OCI-LY7 (cell line): Measurements from ENCODE around the gene CNTN1. TPM values are rescaled to one million over a fixed set of nuclear protein-coding genes. Genes with fewer than 3 reads are reported as not detected.

Experiments used
- BruUV-seq: library from RNA; stranded (reverse); fragments of 400-500 nt; replicated peaks from 2 replicates; lab custom pipeline; 2021; lab: Mats Ljungman, UMichigan
- CTCF ChIA-PET: fragments of 300-600 bp; sonication (Branson Sonifier 250); formaldehyde crosslinking; loops from one replicate; lab custom pipeline; 2022; ENCODE audit warnings: antibody characterized with exemption; ENCODE audit not compliant: unreplicated experiment; lab: Charles Lee
- POLR2A ChIA-PET: fragments of 300-600 bp; sonication (Branson Sonifier 250); formaldehyde crosslinking; loops from one replicate; lab custom pipeline; 2022; ENCODE audit warnings: antibody characterized with exemption; lab: Charles Lee
- DNase-seq: peaks from one replicate; pipeline ENCODE4 v3.0.0-alpha.2; 2015; ENCODE audit warnings: low spot score
- H2AFZ ChIP-seq: fragments of 200-600 bp; sonication (generic), shearing (Covaris generic); 2 replicates; pipeline ENCODE4 v1.6.1; 2014; ENCODE audit warnings: mild to moderate bottlenecking, antibody characterized with exemption, low read length, moderate library complexity
- H3K27ac ChIP-seq: fragments of 200-600 bp; sonication (generic); 2 replicates; pipeline ENCODE4 v1.5.1; 2014; ENCODE audit warnings: mixed run types, low read depth, mild to moderate bottlenecking, moderate library complexity, low read length, inconsistent platforms; ENCODE audit not compliant: poor library complexity, severe bottlenecking
- H3K36me3 ChIP-seq: fragments of 200-600 bp; sonication (generic); 2 replicates; pipeline ENCODE4 v1.6.1; 2014; ENCODE audit warnings: mild to moderate bottlenecking, antibody characterized with exemption, low read length, moderate library complexity, mixed read lengths; ENCODE audit not compliant: insufficient read depth
- H3K4me1 ChIP-seq: fragments of 200-600 bp; sonication (generic); 2 replicates; pipeline ENCODE4 v1.5.1; 2014; ENCODE audit warnings: mild to moderate bottlenecking, low read length; ENCODE audit not compliant: insufficient read depth, poor library complexity, severe bottlenecking
- H3K4me2 ChIP-seq: fragments of 200-600 bp; sonication (generic); 2 replicates; pipeline ENCODE4 v1.6.1; 2014; ENCODE audit warnings: mild to moderate bottlenecking, low read length
- H3K4me3 ChIP-seq: fragments of 200-600 bp; sonication (generic); 2 replicates; pipeline ENCODE4 v1.5.1; 2014; ENCODE audit warnings: mild to moderate bottlenecking, low read depth, low read length; ENCODE audit not compliant: poor library complexity, severe bottlenecking
- H3K79me2 ChIP-seq: fragments of 200-600 bp; sonication (generic); 2 replicates; pipeline ENCODE4 v1.6.1; 2016; ENCODE audit warnings: low read depth, mild to moderate bottlenecking, low read length, moderate library complexity, mixed read lengths; ENCODE audit not compliant: insufficient read depth
- H3K9me2 ChIP-seq: fragments of 200-600 bp; sonication (generic); 2 replicates; pipeline ENCODE4 v1.6.1; 2016; ENCODE audit warnings: mild to moderate bottlenecking, low read length, mixed read lengths; ENCODE audit not compliant: insufficient read depth
- H3K9me3 ChIP-seq: fragments of 200-600 bp; sonication (generic); 2 replicates; pipeline ENCODE4 v1.6.1; 2014; ENCODE audit warnings: mild to moderate bottlenecking, mixed run types, low read length, mixed read lengths
- H4K20me1 ChIP-seq: fragments of 200-600 bp; sonication (generic); 2 replicates; pipeline ENCODE4 v1.6.1; 2014; ENCODE audit warnings: mild to moderate bottlenecking, antibody characterized with exemption, low read length, moderate library complexity, mixed read lengths; ENCODE audit not compliant: insufficient read depth
- EZH2phosphoT487 ChIP-seq: fragments of 200-600 bp; sonication (generic); IDR thresholded peaks from 2 replicates; pipeline ENCODE4 v1.6.1; 2018; ENCODE audit warnings: low read depth, borderline replicate concordance, mild to moderate bottlenecking, mixed run types, antibody characterized with exemption, low read length, moderate library complexity, mixed read lengths
- intact Hi-C: fragments of 100-400 bp; cut with micrococcal nuclease; formaldehyde crosslinking; loops from one replicate; pipeline ENCODE4 v1.10.0; 2022; ENCODE audit not compliant: unreplicated experiment
- total RNA-seq, 2 experiments: library from RNA; depleted of rRNA in 1 of 2; stranded (reverse); fragments of >200 nt in 1 of 2; shearing (Covaris generic) in 1 of 2; gene quantifications; 2 replicates each; pipeline ENCODE4 v1.2.3, GENCODE V29; 2014 to 2022
- TF ChIP-seq, protein P1 (sequence below): fragments of 200-600 bp; sonication (generic); conservative IDR thresholded peaks from 2 replicates; pipeline ENCODE4 v1.5.1; 2014; ENCODE audit warnings: mild to moderate bottlenecking, antibody characterized with exemption, low read length, moderate library complexity, mixed read lengths

Gene CNTN1
- total RNA-seq, 2 experiments from 2014 or later: not detected

DNA sequence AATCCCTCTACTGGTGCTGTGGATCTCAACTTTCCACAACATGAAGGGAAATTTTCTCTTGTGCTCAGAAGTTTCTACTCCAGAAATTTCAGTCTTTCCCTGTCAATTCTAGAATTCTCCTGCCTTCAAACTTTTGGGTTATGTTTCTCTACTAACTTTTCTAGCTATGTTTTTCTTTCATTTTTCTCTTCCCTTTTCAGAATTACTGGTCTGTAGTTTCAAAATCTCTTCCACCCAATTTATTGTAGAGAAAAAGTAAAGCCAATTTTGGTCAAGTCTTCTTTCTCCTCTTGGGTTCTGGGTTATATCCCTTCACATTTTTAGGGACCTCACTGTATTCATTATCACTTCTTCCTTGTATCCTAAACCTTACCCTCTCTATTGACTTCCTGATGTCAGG lies 18.9 kb downstream of the CNTN1 start:
- Histone ChIP-seq H4K20me1 (no peaks in the 10 kb centered on the region), H3K79me2 (no peaks in the 10 kb centered on the region), H2AFZ (no peak overlapping the region), H3K4me3 (no peak overlapping the region), H3K4me2 (no peak overlapping the region), H3K4me1 (no peaks in the 10 kb centered on the region), H3K27ac (no peak overlapping the region), H3K36me3 (no peaks in the 10 kb centered on the region), H3K9me2 (no peaks in the 10 kb centered on the region), H3K9me3 (no peaks in the 10 kb centered on the region)
- no TSS peak for BruUV-seq
- ChIA-PET CTCF (no interaction called here), POLR2A (interaction anchor here (0.9 kb wide), 1 partner anchor 71 kb away, joined by 3 read pairs; no protein-coding TSS in a partner anchor)
- TF ChIP-seq EZH2phosphoT487: no peak
- no peak for DNase-seq
- intact Hi-C loops: no loop called here

DNA sequence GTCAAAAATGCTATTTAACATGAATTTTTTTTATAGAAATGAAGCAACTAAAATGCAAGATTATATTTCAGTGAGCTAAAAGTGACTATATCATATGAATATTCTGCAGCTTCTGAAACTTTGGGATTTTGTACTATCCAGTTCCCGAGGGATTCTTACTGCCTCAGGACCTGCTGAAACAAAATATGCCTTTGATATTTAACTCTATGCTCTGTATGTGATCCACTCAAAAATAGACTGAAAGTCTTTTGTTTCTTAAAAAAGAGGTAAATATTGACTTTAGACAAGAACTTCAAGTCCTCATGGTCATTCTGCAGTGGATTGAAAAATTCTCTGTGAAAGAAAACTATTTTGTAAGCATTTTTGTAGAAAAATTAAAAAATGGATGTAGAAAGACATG lies 22.4 kb downstream of the CNTN1 start:
- Histone ChIP-seq H3K9me2 (no peaks in the 10 kb centered on the region), H3K36me3 (no peaks in the 10 kb centered on the region), H3K4me1 (no peaks in the 10 kb centered on the region), H3K27ac (no peak overlapping the region), H3K79me2 (no peaks in the 10 kb centered on the region), H2AFZ (no peak overlapping the region), H3K4me3 (no peak overlapping the region), H3K9me3 (no peaks in the 10 kb centered on the region), H3K4me2 (no peak overlapping the region), H4K20me1 (no peaks in the 10 kb centered on the region)
- CTCF ChIA-PET: no interaction called here
- TF ChIP-seq, protein P1, sequence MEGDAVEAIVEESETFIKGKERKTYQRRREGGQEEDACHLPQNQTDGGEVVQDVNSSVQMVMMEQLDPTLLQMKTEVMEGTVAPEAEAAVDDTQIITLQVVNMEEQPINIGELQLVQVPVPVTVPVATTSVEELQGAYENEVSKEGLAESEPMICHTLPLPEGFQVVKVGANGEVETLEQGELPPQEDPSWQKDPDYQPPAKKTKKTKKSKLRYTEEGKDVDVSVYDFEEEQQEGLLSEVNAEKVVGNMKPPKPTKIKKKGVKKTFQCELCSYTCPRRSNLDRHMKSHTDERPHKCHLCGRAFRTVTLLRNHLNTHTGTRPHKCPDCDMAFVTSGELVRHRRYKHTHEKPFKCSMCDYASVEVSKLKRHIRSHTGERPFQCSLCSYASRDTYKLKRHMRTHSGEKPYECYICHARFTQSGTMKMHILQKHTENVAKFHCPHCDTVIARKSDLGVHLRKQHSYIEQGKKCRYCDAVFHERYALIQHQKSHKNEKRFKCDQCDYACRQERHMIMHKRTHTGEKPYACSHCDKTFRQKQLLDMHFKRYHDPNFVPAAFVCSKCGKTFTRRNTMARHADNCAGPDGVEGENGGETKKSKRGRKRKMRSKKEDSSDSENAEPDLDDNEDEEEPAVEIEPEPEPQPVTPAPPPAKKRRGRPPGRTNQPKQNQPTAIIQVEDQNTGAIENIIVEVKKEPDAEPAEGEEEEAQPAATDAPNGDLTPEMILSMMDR: no peak
- no peak for TF ChIP-seq EZH2phosphoT487
- BruUV-seq: no TSS peak
- intact Hi-C loops: no loop called here
- POLR2A ChIA-PET: no interaction called here
- DNase-seq: no peak

DNA sequence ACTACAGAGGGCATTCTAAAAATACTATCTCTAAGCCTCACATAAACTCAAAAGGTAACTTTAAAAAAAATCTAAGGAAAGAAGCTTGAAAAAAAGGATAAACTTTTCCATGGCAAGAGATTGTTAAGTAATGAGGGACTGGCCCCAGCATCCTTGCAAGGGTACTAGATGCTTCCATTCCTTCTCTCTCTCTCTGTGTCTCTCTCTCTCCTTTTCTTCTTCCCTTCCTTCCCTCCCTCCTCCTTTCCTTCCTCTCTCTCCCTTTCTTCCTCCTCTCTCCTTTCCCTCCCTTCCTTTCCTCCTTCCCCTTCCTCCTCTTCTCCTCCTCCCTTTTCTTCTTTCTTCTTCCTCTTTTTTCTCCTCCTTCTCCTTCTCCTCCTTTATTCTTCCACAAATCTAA lies 23.8 kb downstream of the CNTN1 start:
- H4K20me1 ChIP-seq: no peaks in the 10 kb centered on the region
- H3K4me3 ChIP-seq: no peak overlapping the region
- CTCF ChIA-PET: no interaction called here
- H3K79me2 ChIP-seq: no peaks in the 10 kb centered on the region
- H3K9me3 ChIP-seq: no peaks in the 10 kb centered on the region
- POLR2A ChIA-PET: interaction anchor here (0.6 kb wide), 1 partner anchor 31 kb away, joined by 3 read pairs; no protein-coding TSS in a partner anchor
- DNase-seq: no peak
- H3K9me2 ChIP-seq: no peaks in the 10 kb centered on the region
- no peak overlapping the region for H3K27ac ChIP-seq
- TF ChIP-seq, protein P1: no peak
- no peak for TF ChIP-seq EZH2phosphoT487
- no peak overlapping the region for H2AFZ ChIP-seq
- no peak overlapping the region for H3K4me2 ChIP-seq
- BruUV-seq: no TSS peak
- intact Hi-C loops: no loop called here
- no peaks in the 10 kb centered on the region for H3K4me1 ChIP-seq
- no peaks in the 10 kb centered on the region for H3K36me3 ChIP-seq
